Muscle layer of duodenum (tissue), 2 donors: ENCODE data around the gene PDZD4.

Experiments
- H3K27ac ChIP-seq: one replicate; pipeline ENCODE4 v1.7.0; 2013; ENCODE audit warnings: mild to moderate bottlenecking, low read length
- H3K27me3 ChIP-seq: one replicate; pipeline ENCODE4 v1.7.0; 2013; ENCODE audit warnings: low read depth, mild to moderate bottlenecking, control low read depth, low read length
- H3K36me3 ChIP-seq, 2 donors: one replicate each; pipeline ENCODE4 v1.7.0; 2013; ENCODE audit warnings: low read length in 2 of 2, control low read depth in 1 of 2, mild to moderate bottlenecking in 1 of 2; ENCODE audit not compliant: insufficient read depth in 2 of 2, control insufficient read depth in 1 of 2
- H3K4me1 ChIP-seq, 2 donors: one replicate each; pipeline ENCODE4 v1.7.0; 2013; ENCODE audit warnings: low read length in 2 of 2, mild to moderate bottlenecking in 2 of 2, control low read depth in 1 of 2, moderate library complexity in 1 of 2; ENCODE audit not compliant: insufficient read depth in 2 of 2, control insufficient read depth in 1 of 2
- H3K4me3 ChIP-seq, 2 donors: one replicate each; pipeline ENCODE4 v1.7.0; 2013; ENCODE audit warnings: low read length in 2 of 2, low read depth in 1 of 2, mild to moderate bottlenecking in 1 of 2
- H3K9me3 ChIP-seq, 2 donors: one replicate each; pipeline ENCODE4 v1.7.0; 2013; ENCODE audit warnings: low read length in 2 of 2, control low read depth in 1 of 2, mild to moderate bottlenecking in 1 of 2; ENCODE audit not compliant: control insufficient read depth in 1 of 2
- donor health status: healthy.

Gene PDZD4

GRCh38 chrX:153778684-153779101 is 51.7 kb downstream of the PDZD4 start:
- peaks cover 0 to 17% of the 10 kb centered on the region in 2 donors for H3K4me1 ChIP-seq
- no peak overlapping the region for H3K27ac ChIP-seq
- H3K4me3 ChIP-seq, result no peak overlapping the region
- peaks cover 0 to 5% of the 10 kb centered on the region in 2 donors for H3K36me3 ChIP-seq
- H3K27me3 ChIP-seq, result no peaks in the 10 kb centered on the region
- H3K9me3 ChIP-seq, result no peaks in the 10 kb centered on the region

- no peak overlapping the region for H3K4me3 ChIP-seq
- no peaks in the 10 kb centered on the region for H3K9me3 ChIP-seq
- peaks cover 0 to 6% of the 10 kb centered on the region in 2 donors for H3K36me3 ChIP-seq
- peaks cover 0 to 17% of the 10 kb centered on the region in 2 donors for H3K4me1 ChIP-seq
- H3K27me3 ChIP-seq, result no peaks in the 10 kb centered on the region
- H3K27ac ChIP-seq, result no peak overlapping the region
Observed at GRCh38 chrX:153778181-153778580, 52.2 kb downstream of the PDZD4 start.

- no peaks in the 10 kb centered on the region for H3K27me3 ChIP-seq
- H3K27ac ChIP-seq, result no peak overlapping the region
- peaks cover 0 to 6% of the 10 kb centered on the region in 2 donors for H3K36me3 ChIP-seq
- no peaks in the 10 kb centered on the region for H3K9me3 ChIP-seq
- H3K4me3 ChIP-seq, result no peak overlapping the region
- H3K4me1 ChIP-seq, result peaks cover 0 to 17% of the 10 kb centered on the region in 2 donors
Observed at GRCh38 chrX:153777261-153778090, 52.9 kb downstream of the PDZD4 start.

GRCh38 chrX:153776611-153777045 is 53.7 kb downstream of the PDZD4 start:
- H3K36me3 ChIP-seq, result peaks cover 0 to 6% of the 10 kb centered on the region in 2 donors

GRCh38 chrX:153776120-153776599 is 54.2 kb downstream of the PDZD4 start:
- Histone ChIP-seq H3K27me3 (no peaks in the 10 kb centered on the region), H3K4me1 (peaks cover 0 to 12% of the 10 kb centered on the region in 2 donors), H3K4me3 (no peak overlapping the region), H3K9me3 (no peaks in the 10 kb centered on the region), H3K27ac (no peak overlapping the region), H3K36me3 (peaks cover 0 to 9% of the 10 kb centered on the region in 2 donors)

More at GRCh38 chrX:153776611-153777045, 53.7 kb downstream of the PDZD4 start:
- H3K4me1 ChIP-seq, result peaks cover 0 to 16% of the 10 kb centered on the region in 2 donors
- H3K9me3 ChIP-seq, result no peaks in the 10 kb centered on the region
- no peak overlapping the region for H3K4me3 ChIP-seq
- no peaks in the 10 kb centered on the region for H3K27me3 ChIP-seq
- no peak overlapping the region for H3K27ac ChIP-seq

GRCh38 chrX:153775293-153776119 is 54.8 kb downstream of the PDZD4 start:
- H3K9me3 ChIP-seq, result no peaks in the 10 kb centered on the region
- H3K4me1 ChIP-seq, result peaks cover 0 to 8% of the 10 kb centered on the region in 2 donors
- no peak overlapping the region for H3K27ac ChIP-seq
- peaks cover 0 to 13% of the 10 kb centered on the region in 2 donors for H3K36me3 ChIP-seq
- no peak overlapping the region for H3K4me3 ChIP-seq
- no peaks in the 10 kb centered on the region for H3K27me3 ChIP-seq

- H3K27ac ChIP-seq, result no peak overlapping the region
Observed at GRCh38 chrX:153774576-153775292, 55.6 kb downstream of the PDZD4 start.

GRCh38 chrX:153773741-153774575 is 56.4 kb downstream of the PDZD4 start:
- H3K4me3 ChIP-seq, result no peak overlapping the region
- H3K27ac ChIP-seq, result no peak overlapping the region
- no peaks in the 10 kb centered on the region for H3K9me3 ChIP-seq
- H3K4me1 ChIP-seq, result no peaks in the 10 kb centered on the region
- no peaks in the 10 kb centered on the region for H3K27me3 ChIP-seq
- H3K36me3 ChIP-seq, result peaks cover 0 to 13% of the 10 kb centered on the region in 2 donors

More at GRCh38 chrX:153774576-153775292, 55.6 kb downstream of the PDZD4 start:
- Histone ChIP-seq H3K4me3 (no peak overlapping the region), H3K36me3 (peaks cover 0 to 13% of the 10 kb centered on the region in 2 donors), H3K4me1 (peaks cover 0 to under 1% of the 10 kb centered on the region in 2 donors), H3K27me3 (no peaks in the 10 kb centered on the region), H3K9me3 (no peaks in the 10 kb centered on the region)

GRCh38 chrX:153773218-153773611 is 57.1 kb downstream of the PDZD4 start:
- H3K27ac ChIP-seq, result no peak overlapping the region
- H3K27me3 ChIP-seq, result no peaks in the 10 kb centered on the region
- peaks cover 0 to 13% of the 10 kb centered on the region in 2 donors for H3K36me3 ChIP-seq
- H3K4me3 ChIP-seq, result no peak overlapping the region
- H3K9me3 ChIP-seq, result no peaks in the 10 kb centered on the region
- peaks cover 0 to 3% of the 10 kb centered on the region in 2 donors for H3K4me1 ChIP-seq
